GM19240 (cell line): ENCODE results near the gene PIM3.

Source experiments
- DNase-seq: peaks from one replicate; pipeline ENCODE4 v3.0.0; 2011; ENCODE audit warnings: low spot score; ENCODE audit not compliant: insufficient read length

PIM3 gene

DNA sequence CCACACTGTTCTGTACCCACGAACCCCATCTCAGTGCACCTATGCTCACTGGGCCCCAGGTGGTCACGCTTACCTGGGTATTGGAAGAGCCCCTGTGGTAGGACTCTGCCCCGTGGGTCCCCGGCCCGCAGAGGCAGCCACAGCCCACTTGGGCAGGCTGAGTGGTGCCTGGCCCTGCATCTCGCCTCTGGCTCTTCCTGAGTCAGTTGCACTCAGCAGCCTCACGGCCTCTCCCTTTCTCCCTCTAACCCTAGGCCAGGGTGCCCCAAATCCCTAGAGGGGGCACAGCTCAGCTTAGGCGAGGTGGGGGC lies 32.4 kb upstream of the PIM3 start:
- DNase-seq = no peak

GRCh38 chr22:49928555-49929210 lies 31.9 kb upstream of the PIM3 start:
- DNase-seq = no peak

GRCh38 chr22:49929211-49929979 lies 31.2 kb upstream of the PIM3 start:
- peak; percentile 70 for DNase-seq

DNA sequence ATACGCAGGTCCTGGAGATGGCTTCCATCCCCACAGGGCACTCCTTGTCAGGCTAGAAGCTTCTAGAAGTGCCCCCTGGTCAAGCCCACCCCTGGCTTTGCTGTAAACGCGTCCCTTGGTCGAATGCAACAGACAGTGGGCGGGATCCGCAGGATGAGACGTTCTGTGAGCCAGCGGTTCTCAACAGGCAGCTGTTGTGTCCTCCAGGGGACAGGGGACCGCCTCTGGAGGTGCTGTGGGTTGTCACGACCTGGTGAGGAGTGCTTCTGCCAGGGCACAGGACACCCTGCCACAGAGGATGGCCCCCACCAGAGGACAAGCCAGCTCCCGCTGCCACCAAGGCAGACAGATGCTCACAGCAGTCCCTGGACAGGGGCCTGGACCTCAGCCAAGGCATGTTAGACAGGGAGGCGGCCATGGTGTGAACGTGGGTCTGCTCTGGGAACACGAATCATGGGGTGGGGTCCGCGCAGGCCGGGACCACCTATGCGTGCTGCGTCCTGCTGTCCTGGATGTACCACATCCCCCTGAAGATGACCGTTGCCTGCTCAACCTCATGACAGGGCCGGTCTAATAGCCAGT lies 30.5 kb upstream of the PIM3 start:
- no peak for DNase-seq

DNA sequence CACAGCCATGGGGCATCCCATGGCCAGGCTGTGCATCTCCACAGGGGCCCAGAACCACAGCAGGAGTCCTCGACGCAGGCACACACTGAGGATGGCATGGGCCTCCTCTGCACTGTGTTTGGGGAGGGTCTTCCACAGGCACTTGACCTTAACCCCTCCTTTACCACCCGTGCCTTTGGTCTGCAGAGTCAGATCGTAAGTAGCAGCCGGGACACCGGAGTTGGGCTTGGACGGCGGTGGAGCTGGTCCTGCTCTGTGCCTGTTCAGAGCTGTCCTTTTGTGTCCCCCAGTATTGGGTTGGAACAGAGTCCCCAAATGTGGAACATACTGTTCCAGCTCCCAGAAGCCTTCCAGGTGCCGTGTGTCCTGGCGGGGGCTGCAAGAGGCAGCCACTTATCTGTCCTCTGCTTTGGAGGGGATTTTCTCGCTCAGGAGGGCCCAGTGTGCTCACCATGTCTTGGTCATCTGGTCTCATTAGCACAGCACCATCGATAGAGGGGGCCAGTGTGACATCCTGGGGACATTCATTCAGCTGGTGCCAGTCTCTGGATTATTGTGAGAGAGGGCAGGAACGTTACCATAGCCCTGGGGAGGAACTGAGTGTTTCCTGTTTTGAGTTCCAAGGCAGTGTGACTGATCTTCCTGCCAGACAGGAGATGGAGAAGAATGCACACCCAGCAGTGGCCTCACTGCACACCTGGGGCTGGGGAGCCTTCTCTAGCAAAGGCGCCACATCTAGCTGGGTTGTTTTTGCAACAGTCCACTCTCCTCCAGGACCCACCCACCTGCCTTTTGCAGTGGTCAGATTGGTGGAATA lies 29.8 kb upstream of the PIM3 start:
- peak; percentile 43 for DNase-seq

- no peak for DNase-seq
These were observed 27.1 kb upstream of the PIM3 start for GRCh38 chr22:49933236-49934159.

DNA sequence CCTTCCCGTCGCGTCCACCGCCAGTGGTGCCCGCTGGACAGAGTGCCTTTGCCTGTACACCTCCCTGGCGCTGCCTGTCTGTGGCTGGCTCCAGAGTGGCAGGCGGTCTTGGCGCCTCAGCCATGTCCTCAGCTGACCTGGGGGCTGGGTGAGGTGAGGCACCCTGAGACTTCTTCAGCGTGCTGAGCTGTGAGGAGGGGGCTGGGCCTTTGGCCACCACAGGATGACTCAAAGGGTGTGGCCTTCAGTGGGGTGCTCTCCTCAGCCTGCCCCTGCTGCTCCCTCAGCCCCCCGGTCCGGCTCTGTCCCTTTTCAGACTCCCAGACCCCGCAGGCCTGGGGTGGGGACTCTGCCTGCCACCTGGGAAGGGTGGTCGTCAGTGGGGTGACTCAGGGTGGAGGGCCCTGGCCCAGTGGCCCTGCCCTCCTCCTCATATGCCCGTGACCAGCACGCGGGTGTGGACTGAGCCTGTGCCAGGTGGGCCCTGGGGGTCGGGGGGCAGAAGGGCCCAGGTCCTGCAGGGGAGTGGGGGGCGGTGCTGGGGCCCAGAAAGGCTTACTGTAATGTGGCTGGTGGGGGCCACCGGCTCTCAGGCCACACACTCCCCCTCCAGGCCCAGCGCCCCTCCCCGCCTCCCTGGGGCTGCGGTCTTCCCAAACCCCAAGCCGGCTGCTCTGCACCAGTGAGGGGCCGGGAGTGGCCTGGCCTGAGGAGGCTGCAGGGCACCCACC lies 26.2 kb upstream of the PIM3 start:
- no peak for DNase-seq

DNA sequence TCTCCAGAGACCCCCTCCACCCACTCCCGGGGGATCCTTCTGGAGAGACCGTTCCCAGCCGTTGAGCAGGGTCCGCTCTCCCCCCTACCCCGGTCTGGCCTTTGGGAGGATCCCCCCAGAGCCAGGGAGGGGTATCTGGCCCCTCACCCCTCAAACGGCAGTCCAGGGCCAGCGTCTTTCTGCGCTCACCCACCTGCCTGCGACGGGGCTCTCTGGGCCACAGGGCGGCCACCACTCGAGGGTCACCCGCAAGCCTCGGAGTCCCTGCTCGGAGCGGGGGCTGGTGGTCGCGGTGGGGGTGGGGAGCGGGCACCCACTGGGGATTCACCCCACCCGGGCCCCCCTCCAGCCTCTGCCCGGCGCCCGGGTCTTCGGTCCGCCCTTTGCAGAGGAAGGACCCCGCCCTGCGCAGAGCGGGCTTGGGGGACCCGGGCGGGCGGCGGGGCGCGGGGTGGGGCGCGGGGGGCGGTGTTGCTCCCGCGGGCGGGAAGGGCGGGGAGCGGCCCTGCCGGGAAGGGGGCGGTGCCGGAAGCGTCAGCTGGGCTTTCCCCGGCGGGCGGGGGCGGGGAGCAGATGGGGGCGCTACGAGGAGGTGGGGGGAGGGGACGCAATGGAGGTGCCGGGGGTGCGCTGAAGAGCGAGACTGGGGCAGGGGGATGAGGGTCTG lies 25.5 kb upstream of the PIM3 start:
- peak; percentile 77 for DNase-seq

DNA sequence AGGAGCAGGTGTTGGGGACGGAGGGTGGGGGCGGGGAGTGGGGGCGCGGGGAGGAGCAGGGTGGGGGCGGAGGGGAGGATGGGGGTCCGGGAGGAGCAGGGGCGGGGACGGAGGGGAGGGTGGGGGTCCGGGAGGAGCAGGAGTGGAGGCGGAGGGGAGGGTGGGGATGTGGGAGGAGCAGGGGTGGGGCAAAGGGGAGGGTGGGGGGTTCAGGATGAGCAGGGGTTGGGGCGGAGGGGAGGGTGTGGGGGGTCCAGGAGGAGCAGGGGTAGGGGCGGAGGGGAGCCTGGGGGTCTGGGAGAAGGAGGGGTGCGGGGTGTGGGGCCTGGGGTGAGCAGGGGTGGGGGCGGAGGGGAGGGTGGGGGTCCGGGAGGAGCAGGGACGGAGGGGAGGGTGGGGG lies 25.0 kb upstream of the PIM3 start:
- DNase-seq = no peak

DNA sequence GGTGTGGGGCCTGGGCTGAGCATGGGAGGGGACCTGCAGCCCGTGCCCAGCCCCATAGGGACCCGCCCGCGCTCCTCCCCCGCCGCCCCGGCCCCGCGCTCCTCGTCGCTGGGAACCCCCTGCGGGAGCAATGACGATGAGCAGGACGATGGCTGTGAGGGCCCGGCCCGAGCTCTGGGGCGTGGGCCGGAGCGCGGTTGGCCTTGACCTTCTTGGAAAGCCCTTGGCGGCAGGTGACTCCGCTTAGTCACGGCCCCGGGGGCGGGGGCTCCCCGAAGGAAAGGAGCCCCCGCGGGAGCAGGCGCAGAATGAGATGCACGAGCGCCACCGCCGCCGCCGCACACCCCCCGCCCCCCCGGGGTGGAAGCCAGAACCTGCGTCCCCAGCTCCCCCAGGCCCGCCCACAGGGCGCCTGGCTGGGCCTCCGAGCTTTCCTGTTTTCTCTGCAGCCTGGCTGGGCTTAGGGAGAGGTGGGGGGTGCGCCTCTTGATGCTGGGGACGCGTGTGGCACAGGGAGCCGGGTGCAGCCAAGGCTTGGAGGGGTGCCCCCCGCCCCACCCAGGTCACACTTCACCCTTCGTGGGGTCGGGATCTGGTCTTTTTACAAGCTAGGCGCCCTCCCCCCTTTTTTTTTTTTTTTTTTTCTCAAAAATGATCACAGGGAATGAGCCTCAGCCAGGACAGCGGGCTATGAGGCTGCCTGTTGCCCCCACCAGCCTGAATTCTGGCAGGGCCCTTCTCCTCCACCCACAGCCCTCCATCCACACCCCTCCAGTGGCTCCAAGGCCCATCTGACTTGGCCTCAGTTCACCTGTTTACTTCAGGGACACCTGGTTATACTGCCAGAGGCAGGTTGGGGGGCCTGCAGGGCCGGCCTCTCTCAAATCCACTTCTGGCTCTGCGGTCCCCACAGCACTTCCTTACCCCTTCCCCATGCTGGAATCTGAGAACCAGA lies 24.3 kb upstream of the PIM3 start:
- DNase-seq = peak; percentile 74

GRCh38 chr22:49936973-49937757 lies 23.4 kb upstream of the PIM3 start:
- DNase-seq = no peak

- no peak for DNase-seq
These were observed 22.6 kb upstream of the PIM3 start for GRCh38 chr22:49937758-49938564.

DNA sequence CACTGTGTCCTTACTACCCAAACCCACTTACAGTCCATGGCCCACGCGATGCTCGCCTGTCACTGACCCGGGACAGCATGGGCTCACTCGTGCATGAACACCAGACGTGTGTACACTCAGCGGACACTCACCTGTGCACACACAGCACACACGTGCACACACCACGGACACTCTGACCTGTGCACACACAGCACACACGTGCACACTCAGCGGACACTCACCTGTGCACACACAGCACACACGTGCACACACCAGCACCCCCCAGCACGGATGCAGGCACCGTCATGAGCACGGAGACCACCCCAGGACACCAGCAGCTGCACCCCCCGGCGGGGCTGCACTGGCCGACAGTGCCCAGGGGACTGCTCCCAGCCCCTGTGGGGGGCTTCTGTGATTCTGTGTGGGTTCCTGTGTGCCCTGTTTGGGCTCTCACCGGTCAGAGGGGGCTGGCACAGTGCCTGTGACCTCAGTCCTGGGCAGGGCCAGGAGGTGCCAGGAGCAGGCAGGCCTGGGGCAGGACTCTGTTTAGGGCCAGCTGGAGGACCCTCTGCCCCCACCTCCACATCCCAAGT lies 21.9 kb upstream of the PIM3 start:
- DNase-seq = no peak

DNA sequence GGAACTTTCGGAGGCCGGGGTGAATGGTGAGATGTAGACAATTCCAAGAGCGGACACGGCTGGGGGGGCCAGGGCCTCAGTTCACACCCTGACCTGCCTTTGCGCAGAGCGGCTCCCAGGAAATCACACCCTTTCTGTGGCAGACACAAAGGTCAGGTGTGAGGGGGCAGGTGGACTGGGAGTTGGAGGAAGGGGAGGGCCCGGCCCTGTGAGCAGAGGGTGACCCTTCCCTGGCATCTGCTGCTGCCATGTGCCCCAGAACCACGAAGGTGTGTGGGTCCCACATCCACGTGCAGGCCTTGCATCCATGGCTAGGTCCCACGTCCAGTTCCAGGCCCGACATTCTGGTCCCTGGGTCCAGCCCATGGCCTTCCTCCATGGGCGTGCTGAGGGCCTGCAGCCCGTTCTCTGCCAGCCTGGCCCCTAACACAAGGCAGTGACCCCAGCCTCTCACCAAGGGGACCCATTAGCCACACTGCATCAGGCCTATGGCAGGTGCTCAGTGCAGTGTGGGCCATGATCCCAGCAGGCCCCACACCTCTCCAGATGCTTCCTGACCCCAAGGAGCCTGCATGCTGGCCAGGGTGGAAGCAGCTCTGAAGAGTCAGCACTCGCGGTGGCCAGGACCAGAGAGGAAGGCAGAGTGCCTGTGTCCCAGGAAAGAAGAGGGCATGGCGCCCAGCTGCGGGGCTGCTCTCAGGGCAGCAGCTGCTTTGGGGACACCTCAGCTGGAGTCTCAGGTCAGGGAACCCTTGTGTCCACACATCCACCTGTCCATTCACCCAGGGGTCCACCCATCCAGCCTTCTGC lies 18.9 kb upstream of the PIM3 start:
- DNase-seq = no peak

DNA sequence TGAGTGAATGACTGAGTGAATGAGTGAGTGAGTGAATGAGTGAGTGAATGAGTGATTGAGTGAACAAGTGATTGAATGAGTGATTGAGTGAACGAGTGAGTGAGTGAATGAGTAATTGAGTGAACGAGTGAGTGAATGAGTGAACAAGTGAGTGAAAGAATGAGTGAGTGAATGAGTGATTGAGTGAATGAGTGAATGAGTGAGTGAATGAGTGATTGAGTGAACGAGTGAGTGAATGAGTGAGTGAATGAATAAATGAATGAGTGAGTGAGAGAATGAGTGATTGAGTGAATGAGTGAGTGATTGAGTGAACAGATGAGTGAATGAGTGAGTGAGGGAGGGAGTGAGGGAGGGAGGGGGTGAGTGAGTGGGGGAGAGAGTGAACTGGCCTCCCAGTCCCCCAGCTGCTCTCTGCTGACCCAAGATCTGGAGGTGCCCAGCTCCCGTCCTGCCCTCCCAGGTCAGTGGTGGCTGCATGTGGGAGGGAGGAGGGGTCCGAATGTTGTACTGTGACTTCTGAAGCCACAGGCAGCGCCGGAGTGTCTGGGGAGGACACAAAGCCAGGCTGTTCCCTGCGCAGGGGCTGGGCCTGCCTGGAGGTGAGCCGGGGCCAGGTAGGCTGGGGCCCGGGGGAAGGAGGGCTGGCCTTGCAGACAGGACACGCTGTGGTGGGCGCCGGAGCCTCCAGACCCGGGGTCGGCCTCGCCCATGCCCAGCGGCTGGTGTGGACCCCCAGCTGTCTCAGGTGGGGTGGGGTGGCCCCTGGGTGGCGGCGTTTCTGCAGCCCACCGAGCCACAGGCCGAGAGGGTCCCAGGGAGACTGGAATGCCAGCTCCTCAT lies 17.8 kb upstream of the PIM3 start:
- no peak for DNase-seq
